A673 (cell line): ENCODE results near the gene NEXMIF. TPM values are rescaled to one million over a fixed set of nuclear protein-coding genes. Genes with fewer than 3 reads are reported as not detected.

Experiments
- BruUV-seq: library from RNA; stranded (reverse); fragments of 400-500 nt; replicated peaks from 2 replicates; lab custom pipeline; 2021; lab: Mats Ljungman, UMichigan
- CTCF ChIA-PET: fragments of 300-600 bp; sonication (Branson Sonifier 250); formaldehyde crosslinking; loops from one replicate; lab custom pipeline; 2022; ENCODE audit warnings: antibody characterized with exemption; lab: Charles Lee
- POLR2A ChIA-PET: fragments of 300-600 bp; sonication (Branson Sonifier 250); formaldehyde crosslinking; loops from one replicate; lab custom pipeline; 2022; ENCODE audit warnings: antibody characterized with exemption; ENCODE audit not compliant: low non-redundant PET; lab: Charles Lee
- DNase-seq: peaks from one replicate; pipeline ENCODE4 v3.0.0-alpha.2; 2015; ENCODE audit warnings: low spot score
- H3K27ac ChIP-seq: fragments of 200-600 bp; sonication (generic); 2 replicates; pipeline ENCODE4 v1.5.1; 2016; ENCODE audit warnings: mixed run types, low read depth, mild to moderate bottlenecking, mixed read lengths, antibody characterized with exemption, low read length; ENCODE audit not compliant: poor library complexity, severe bottlenecking
- H3K27me3 ChIP-seq: fragments of 200-600 bp; sonication (generic); replicated peaks from 2 replicates; pipeline ENCODE4 v1.6.1; 2017; ENCODE audit warnings: mixed run types, low read depth, mild to moderate bottlenecking, mixed read lengths, antibody characterized with exemption, low read length; ENCODE audit not compliant: insufficient read depth, poor library complexity
- H3K36me3 ChIP-seq: fragments of 200-600 bp; sonication (generic); 2 replicates; pipeline ENCODE4 v1.6.1; 2016; ENCODE audit warnings: mixed run types, mild to moderate bottlenecking, mixed read lengths, antibody characterized with exemption, low read length; ENCODE audit not compliant: insufficient read depth, poor library complexity, severe bottlenecking
- H3K4me1 ChIP-seq: fragments of 200-600 bp; sonication (generic); 2 replicates; pipeline ENCODE4 v1.6.1; 2017; ENCODE audit warnings: mixed run types, mild to moderate bottlenecking, mixed read lengths, antibody characterized with exemption, low read length; ENCODE audit not compliant: insufficient read depth, poor library complexity, severe bottlenecking
- H3K4me3 ChIP-seq: fragments of 200-600 bp; sonication (generic); 2 replicates; pipeline ENCODE4 v1.5.1; 2016; ENCODE audit warnings: low read depth, mixed run types, mild to moderate bottlenecking, mixed read lengths, low read length; ENCODE audit not compliant: poor library complexity, severe bottlenecking
- H3K9me3 ChIP-seq: fragments of 200-600 bp; sonication (generic); 2 replicates; pipeline ENCODE4 v1.6.1; 2016; ENCODE audit warnings: mixed run types, low read depth, mild to moderate bottlenecking, mixed read lengths, antibody characterized with exemption, low read length; ENCODE audit not compliant: poor library complexity, severe bottlenecking
- CTCF ChIP-seq: fragments of 300-800, 200-600 bp; sonication (generic); conservative IDR thresholded peaks from 2 replicates; pipeline ENCODE4 v1.5.1; 2017; ENCODE audit warnings: low read depth, mild to moderate bottlenecking, antibody characterized with exemption, low read length, moderate library complexity, mixed read lengths
- EZH2 ChIP-seq: fragments of 200-600 bp; sonication (generic); IDR thresholded peaks from 2 replicates; pipeline ENCODE4 v1.6.1; 2017; ENCODE audit warnings: borderline replicate concordance, low read depth, mild to moderate bottlenecking, mixed read lengths, antibody characterized with exemption, low read length; ENCODE audit not compliant: poor library complexity, severe bottlenecking
- intact Hi-C: fragments of 100-400 bp; cut with micrococcal nuclease; formaldehyde crosslinking; loops from one replicate; pipeline ENCODE4 v1.10.0; 2022; ENCODE audit not compliant: unreplicated experiment
- total RNA-seq: library from RNA; stranded (reverse); gene quantifications from 2 replicates; pipeline ENCODE4 v1.2.3, GENCODE V29; 2021

NEXMIF gene
- total RNA-seq, 1 experiment from 2014 or later = 0.28 TPM

GRCh38 chrX:74784629-74785028 lies 140.6 kb downstream of the NEXMIF start:
- no peak overlapping the region for H3K4me3 ChIP-seq
- no peaks in the 10 kb centered on the region for H3K36me3 ChIP-seq
- H3K9me3 ChIP-seq = no peaks in the 10 kb centered on the region
- no TSS peak for BruUV-seq
- ChIA-PET POLR2A (no interaction called here), CTCF (no interaction called here)
- no peaks in the 10 kb centered on the region for H3K27me3 ChIP-seq
- DNase-seq = no peak
- intact Hi-C loops = no loop called here
- H3K27ac ChIP-seq = no peak overlapping the region
- H3K4me1 ChIP-seq = no peaks in the 10 kb centered on the region
- TF ChIP-seq CTCF (no peak), EZH2 (no peak)

GRCh38 chrX:74781507-74782034 lies 143.7 kb downstream of the NEXMIF start:
- POLR2A ChIA-PET = interaction anchor here (0.7 kb wide), 1 partner anchor 1880 kb away, joined by 9 read pairs; no protein-coding TSS in a partner anchor
- BruUV-seq = no TSS peak
- DNase-seq = no peak
- H3K9me3 ChIP-seq = no peaks in the 10 kb centered on the region
- H3K27ac ChIP-seq = no peak overlapping the region
- intact Hi-C loops = no loop called here
- TF ChIP-seq EZH2 (no peak), CTCF (no peak)
- CTCF ChIA-PET = no interaction called here
- no peaks in the 10 kb centered on the region for H3K4me1 ChIP-seq
- H3K27me3 ChIP-seq = no peaks in the 10 kb centered on the region
- H3K4me3 ChIP-seq = no peak overlapping the region
- no peaks in the 10 kb centered on the region for H3K36me3 ChIP-seq

GRCh38 chrX:74779175-74779574 lies 146.1 kb downstream of the NEXMIF start:
- Histone ChIP-seq H3K4me1 (no peaks in the 10 kb centered on the region), H3K27ac (no peak overlapping the region), H3K4me3 (no peak overlapping the region), H3K27me3 (no peaks in the 10 kb centered on the region), H3K9me3 (no peaks in the 10 kb centered on the region), H3K36me3 (no peaks in the 10 kb centered on the region)
- CTCF ChIA-PET = no interaction called here
- no peak for TF ChIP-seq CTCF
- TF ChIP-seq EZH2 = no peak
- POLR2A ChIA-PET = no interaction called here
- no peak for DNase-seq
- intact Hi-C loops = no loop called here
- BruUV-seq = no TSS peak
